Panc1 (cell line): ENCODE measurements around the gene CROCC2.

Source experiments
- POLR2AphosphoS5 ChIP-seq: IDR thresholded peaks from 2 replicates; pipeline ENCODE4 v1.6.1; 2012; ENCODE audit warnings: mild to moderate bottlenecking, low read depth, low read length, moderate library complexity
- SIN3A ChIP-seq: IDR thresholded peaks from 2 replicates; pipeline ENCODE4 v1.6.1; 2012; ENCODE audit warnings: low read depth, mild to moderate bottlenecking, low read length, moderate library complexity, borderline replicate concordance; ENCODE audit not compliant: insufficient read depth
- TF ChIP-seq, protein P1 (sequence below): fragments of 450-650 bp; IDR thresholded peaks from 2 replicates; pipeline ENCODE4 v1.5.1; 2017; ENCODE audit warnings: mild to moderate bottlenecking
- TF ChIP-seq, protein P2 (sequence below), 2 experiments: IDR thresholded peaks; 2 replicates each; pipeline ENCODE4 v1.6.1; 2011 to 2012; ENCODE audit warnings: low read depth in 2 of 2, control low read depth in 1 of 2, low read length in 1 of 2, mild to moderate bottlenecking in 1 of 2, moderate library complexity in 1 of 2; ENCODE audit not compliant: insufficient read depth in 1 of 2

DNA sequence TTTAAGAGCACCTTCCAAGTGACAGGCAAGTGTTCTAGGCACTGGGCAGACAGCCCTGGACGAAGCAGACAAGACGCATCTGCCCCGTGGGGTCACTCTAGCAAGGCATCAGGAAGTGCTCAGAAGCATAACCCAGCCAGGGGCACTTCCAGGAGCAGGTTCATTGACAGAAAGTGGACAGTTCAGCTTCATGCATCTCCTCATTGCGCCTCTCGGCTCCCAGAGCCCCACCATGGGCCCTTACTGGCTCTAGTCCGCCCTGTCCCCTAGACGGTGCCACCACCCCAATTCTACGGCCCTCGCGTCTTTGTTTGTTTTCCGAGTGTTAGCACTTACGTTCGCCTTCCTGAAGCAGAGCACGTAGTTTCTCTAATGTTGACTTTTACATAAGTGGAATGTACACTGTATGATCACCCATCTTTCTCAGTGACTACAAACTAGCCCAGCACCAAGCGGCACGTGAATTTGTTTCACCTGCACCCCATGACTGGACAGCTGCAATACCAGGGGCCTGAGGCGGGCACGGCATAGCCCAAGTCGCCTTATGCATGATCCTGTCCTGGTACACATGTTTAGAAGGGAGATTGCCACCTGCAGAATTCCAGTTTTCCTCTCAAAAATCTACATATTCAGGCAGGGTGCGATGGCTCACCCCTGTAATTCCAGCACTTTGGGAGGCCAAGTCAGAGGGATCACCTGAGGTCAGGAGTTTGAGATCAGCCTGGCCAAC lies 125.5 kb downstream of the CROCC2 start:
- TF ChIP-seq POLR2AphosphoS5 (no peak), SIN3A (no peak)
- TF ChIP-seq, protein P1, sequence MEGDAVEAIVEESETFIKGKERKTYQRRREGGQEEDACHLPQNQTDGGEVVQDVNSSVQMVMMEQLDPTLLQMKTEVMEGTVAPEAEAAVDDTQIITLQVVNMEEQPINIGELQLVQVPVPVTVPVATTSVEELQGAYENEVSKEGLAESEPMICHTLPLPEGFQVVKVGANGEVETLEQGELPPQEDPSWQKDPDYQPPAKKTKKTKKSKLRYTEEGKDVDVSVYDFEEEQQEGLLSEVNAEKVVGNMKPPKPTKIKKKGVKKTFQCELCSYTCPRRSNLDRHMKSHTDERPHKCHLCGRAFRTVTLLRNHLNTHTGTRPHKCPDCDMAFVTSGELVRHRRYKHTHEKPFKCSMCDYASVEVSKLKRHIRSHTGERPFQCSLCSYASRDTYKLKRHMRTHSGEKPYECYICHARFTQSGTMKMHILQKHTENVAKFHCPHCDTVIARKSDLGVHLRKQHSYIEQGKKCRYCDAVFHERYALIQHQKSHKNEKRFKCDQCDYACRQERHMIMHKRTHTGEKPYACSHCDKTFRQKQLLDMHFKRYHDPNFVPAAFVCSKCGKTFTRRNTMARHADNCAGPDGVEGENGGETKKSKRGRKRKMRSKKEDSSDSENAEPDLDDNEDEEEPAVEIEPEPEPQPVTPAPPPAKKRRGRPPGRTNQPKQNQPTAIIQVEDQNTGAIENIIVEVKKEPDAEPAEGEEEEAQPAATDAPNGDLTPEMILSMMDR: no peak
- TF ChIP-seq, protein P2, sequence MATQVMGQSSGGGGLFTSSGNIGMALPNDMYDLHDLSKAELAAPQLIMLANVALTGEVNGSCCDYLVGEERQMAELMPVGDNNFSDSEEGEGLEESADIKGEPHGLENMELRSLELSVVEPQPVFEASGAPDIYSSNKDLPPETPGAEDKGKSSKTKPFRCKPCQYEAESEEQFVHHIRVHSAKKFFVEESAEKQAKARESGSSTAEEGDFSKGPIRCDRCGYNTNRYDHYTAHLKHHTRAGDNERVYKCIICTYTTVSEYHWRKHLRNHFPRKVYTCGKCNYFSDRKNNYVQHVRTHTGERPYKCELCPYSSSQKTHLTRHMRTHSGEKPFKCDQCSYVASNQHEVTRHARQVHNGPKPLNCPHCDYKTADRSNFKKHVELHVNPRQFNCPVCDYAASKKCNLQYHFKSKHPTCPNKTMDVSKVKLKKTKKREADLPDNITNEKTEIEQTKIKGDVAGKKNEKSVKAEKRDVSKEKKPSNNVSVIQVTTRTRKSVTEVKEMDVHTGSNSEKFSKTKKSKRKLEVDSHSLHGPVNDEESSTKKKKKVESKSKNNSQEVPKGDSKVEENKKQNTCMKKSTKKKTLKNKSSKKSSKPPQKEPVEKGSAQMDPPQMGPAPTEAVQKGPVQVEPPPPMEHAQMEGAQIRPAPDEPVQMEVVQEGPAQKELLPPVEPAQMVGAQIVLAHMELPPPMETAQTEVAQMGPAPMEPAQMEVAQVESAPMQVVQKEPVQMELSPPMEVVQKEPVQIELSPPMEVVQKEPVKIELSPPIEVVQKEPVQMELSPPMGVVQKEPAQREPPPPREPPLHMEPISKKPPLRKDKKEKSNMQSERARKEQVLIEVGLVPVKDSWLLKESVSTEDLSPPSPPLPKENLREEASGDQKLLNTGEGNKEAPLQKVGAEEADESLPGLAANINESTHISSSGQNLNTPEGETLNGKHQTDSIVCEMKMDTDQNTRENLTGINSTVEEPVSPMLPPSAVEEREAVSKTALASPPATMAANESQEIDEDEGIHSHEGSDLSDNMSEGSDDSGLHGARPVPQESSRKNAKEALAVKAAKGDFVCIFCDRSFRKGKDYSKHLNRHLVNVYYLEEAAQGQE (IDR thresholded peaks at IDR 0.05; ENCODE audit: insufficient read depth in 1 of 2, low read depth in 2 of 2, low read length in 1 of 2): no peak
